Smooth muscle cell (in vitro differentiated cells): ENCODE results near the gene AVPR2. TPM values are rescaled to one million over a fixed set of nuclear protein-coding genes. Genes with fewer than 3 reads are reported as not detected.

Source experiments
- DNase-seq: peaks from one replicate; lab custom pipeline; 2025; ENCODE audit not compliant: unreplicated experiment; lab: John Stamatoyannopoulos, UW
- H2AFZ ChIP-seq: fragments of 200-600 bp; sonication (generic); 2 replicates; pipeline ENCODE4 v1.6.0; 2016; ENCODE audit warnings: antibody characterized with exemption, low read depth, mild to moderate bottlenecking
- H3F3A ChIP-seq: fragments of 200-600 bp; sonication (generic); 2 replicates; pipeline ENCODE4 v1.6.0; 2017; ENCODE audit warnings: antibody characterized with exemption, low read depth
- H3K27ac ChIP-seq: fragments of 200-600 bp; sonication (generic); 2 replicates; pipeline ENCODE4 v1.5.1; 2016; ENCODE audit warnings: low read depth, mild to moderate bottlenecking
- H3K27me3 ChIP-seq: fragments of 200-600 bp; sonication (generic); 2 replicates; pipeline ENCODE4 v1.6.1; 2016; ENCODE audit warnings: low read depth, mild to moderate bottlenecking
- H3K36me3 ChIP-seq: fragments of 200-600 bp; sonication (generic); 2 replicates; pipeline ENCODE4 v1.5.1; 2016; ENCODE audit warnings: low read depth
- H3K4me1 ChIP-seq: fragments of 200-600 bp; sonication (generic); 2 replicates; pipeline ENCODE4 v1.5.1; 2016; ENCODE audit warnings: low read depth
- H3K4me2 ChIP-seq: fragments of 200-600 bp; sonication (generic); 2 replicates; pipeline ENCODE4 v1.6.0; 2016; ENCODE audit warnings: mild to moderate bottlenecking
- H3K4me3 ChIP-seq: fragments of 200-600 bp; sonication (generic); 2 replicates; pipeline ENCODE4 v1.5.1; 2016; ENCODE audit warnings: mild to moderate bottlenecking
- H3K79me2 ChIP-seq: fragments of 200-600 bp; sonication (generic); 2 replicates; pipeline ENCODE4 v1.6.0; 2016; ENCODE audit warnings: low read depth, mild to moderate bottlenecking
- H3K9ac ChIP-seq: fragments of 200-600 bp; sonication (generic); 2 replicates; pipeline ENCODE4 v1.6.0; 2016; ENCODE audit warnings: low read depth
- H3K9me3 ChIP-seq: fragments of 200-600 bp; sonication (generic); replicated peaks from 2 replicates; pipeline ENCODE4 v1.5.1; 2016; ENCODE audit warnings: low read depth
- H4K20me1 ChIP-seq: fragments of 200-600 bp; sonication (generic); 2 replicates; pipeline ENCODE4 v1.6.0; 2016; ENCODE audit warnings: low read depth
- CTCF ChIP-seq: fragments of 200-600 bp; sonication (generic); IDR thresholded peaks from 2 replicates; pipeline ENCODE4 v1.5.1; 2017; ENCODE audit warnings: borderline replicate concordance, mild to moderate bottlenecking, antibody characterized with exemption; ENCODE audit not compliant: insufficient read depth, poor library complexity, severe bottlenecking
- WGBS: methylation state at CpG from one replicate; pipeline ENCODE4 v1.1.7; 2016; ENCODE audit warnings: low lambda C conversion rate; 5-methylcytosine and 5-hydroxymethylcytosine counted together
- polyA plus RNA-seq: library from polyadenylated mRNA; unstranded; fragments of >200 nt; fragmentation: Nextera tagmentation; extraction: Ambion mirVana; gene quantifications from 2 replicates; pipeline ENCODE4 v1.2.1, GENCODE V29; 2016
- total RNA-seq: library from RNA; depleted of rRNA; stranded (reverse); fragments of >200 nt; gene quantifications from 2 replicates; pipeline ENCODE4 v1.2.3, GENCODE V29; 2014

The AVPR2 gene
- total and polyA plus RNA-seq, 2 experiments from 2014 or later: not detected

- DNase-seq: peak; percentile 25
Measured at GRCh38 chrX:153953342-153953830, 48.9 kb downstream of the AVPR2 start.

DNA sequence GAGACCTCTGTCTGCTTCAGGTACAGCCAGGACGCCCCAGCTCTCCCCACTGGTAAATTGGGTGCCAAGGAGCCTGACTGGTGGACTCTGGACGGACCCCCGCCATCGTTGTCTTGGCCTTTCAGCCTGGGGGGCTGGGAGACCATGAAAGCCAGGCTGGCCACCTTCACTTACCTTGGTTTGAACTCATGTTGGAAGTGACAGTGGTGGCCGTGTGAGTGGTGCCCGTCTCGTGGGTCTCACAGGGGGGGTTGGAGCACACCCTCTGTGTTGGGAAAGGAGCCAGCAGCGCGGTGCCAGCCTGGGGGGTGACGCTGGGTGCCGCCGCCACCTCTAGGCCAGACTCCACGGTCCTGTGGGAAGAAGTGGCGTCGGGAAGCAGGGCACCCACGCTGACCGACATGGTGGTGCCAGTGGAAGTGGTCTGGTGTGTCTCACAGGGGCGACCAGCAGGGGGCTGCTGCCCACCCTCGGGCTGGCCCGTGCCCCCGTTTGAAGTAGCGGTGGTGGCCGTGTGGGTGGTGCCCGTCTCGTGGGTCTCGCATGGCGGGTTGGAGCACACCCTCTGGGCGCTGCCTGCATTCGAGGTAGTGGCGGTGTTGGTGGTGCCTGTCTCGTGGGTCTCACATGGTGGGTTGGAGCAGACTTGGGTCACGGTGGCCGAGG, 49.6 kb downstream of the AVPR2 start:
- Histone ChIP-seq H4K20me1 (peaks cover 5% of the 10 kb centered on the region), H2AFZ (no peak overlapping the region), H3F3A (no peaks in the 10 kb centered on the region), H3K4me1 (no peaks in the 10 kb centered on the region), H3K27me3 (no peaks in the 10 kb centered on the region), H3K9ac (no peak overlapping the region), H3K27ac (no peak overlapping the region), H3K79me2 (no peaks in the 10 kb centered on the region), H3K4me2 (no peak overlapping the region), H3K36me3 (no peaks in the 10 kb centered on the region), H3K9me3 (no peaks in the 10 kb centered on the region), H3K4me3 (no peak overlapping the region)
- WGBS: 91% methylated on average over 33 of the region's 33 CpGs
- peak; percentile 20 for TF ChIP-seq CTCF
- DNase-seq: no peak

More at GRCh38 chrX:153953342-153953830, 48.9 kb downstream of the AVPR2 start:
- 55% methylated on average over 33 of the region's 33 CpGs for WGBS
- Histone ChIP-seq H3K4me2 (no peak overlapping the region), H3K27ac (no peak overlapping the region), H2AFZ (no peak overlapping the region), H3K79me2 (no peaks in the 10 kb centered on the region), H3K9me3 (no peaks in the 10 kb centered on the region), H3F3A (no peaks in the 10 kb centered on the region), H4K20me1 (peaks cover 5% of the 10 kb centered on the region), H3K27me3 (no peaks in the 10 kb centered on the region), H3K4me3 (no peak overlapping the region), H3K4me1 (no peaks in the 10 kb centered on the region), H3K36me3 (no peaks in the 10 kb centered on the region), H3K9ac (no peak overlapping the region)
- peak; percentile 86 for TF ChIP-seq CTCF

DNA sequence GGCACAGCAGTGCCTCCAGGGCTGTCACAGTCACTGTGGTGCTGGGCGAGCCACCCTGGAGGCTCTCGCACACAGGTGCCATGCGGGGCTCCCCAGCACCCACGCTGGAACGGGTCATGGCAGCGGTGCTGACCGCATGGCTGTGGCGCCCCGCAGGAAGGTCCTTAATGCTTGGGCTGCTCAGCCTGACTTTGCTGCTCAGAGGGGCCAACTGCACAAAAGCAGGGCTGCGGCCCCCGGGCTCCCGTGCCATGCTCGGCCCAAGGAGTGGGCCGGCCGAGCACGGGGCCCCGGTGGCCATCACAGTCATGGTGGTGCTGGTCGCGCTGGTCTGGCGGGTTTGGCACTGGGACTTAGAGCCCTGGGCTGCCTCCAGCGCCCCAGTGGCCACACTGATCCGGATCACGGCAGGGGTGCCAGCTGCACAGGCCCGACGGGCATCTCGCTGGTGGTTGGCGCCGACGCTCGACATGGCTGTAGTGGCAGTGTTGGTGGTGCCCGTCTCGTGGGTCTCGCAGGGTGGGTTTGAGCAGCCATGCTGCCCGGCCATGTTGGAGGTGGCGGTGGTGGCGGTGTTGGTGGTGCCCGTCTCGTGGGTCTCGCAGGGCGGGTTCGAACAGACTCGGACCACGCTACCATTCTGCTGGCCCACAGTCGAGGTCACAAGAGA, 50.2 kb downstream of the AVPR2 start:
- no peaks in the 10 kb centered on the region for H3K9me3 ChIP-seq
- no peaks in the 10 kb centered on the region for H3K36me3 ChIP-seq
- H4K20me1 ChIP-seq: peaks cover 5% of the 10 kb centered on the region

More for the DNA sequence above, 50.2 kb downstream of the AVPR2 start:
- DNase-seq: no peak
- Histone ChIP-seq H3F3A (no peaks in the 10 kb centered on the region), H3K4me1 (no peaks in the 10 kb centered on the region), H3K79me2 (no peaks in the 10 kb centered on the region), H3K27ac (no peak overlapping the region), H3K4me2 (no peak overlapping the region), H3K4me3 (no peak overlapping the region), H3K9ac (no peak overlapping the region), H3K27me3 (no peaks in the 10 kb centered on the region), H2AFZ (no peak overlapping the region)
- 97% methylated on average over 42 of the region's 44 CpGs for WGBS
- no peak for TF ChIP-seq CTCF
